GM12878 (cell line): ENCODE data around the gene SLC5A2. TPM values are rescaled to one million over a fixed set of nuclear protein-coding genes. Genes with fewer than 3 reads are reported as not detected.
"Not testable (repeated sequence)": the region's sequence is repeated elsewhere in the genome, so short reads cannot be mapped to it uniquely, and the experiment has no call there.

Experiments used
- ATAC-seq: fragments of 200-7000 bp; cut with Tn5 transposase; 3 replicates; pipeline ENCODE4 v1.9.1; 2020; ENCODE audit warnings: mild to moderate bottlenecking, moderate library complexity
- BruUV-seq: library from RNA; stranded (reverse); fragments of 400-500 nt; replicated peaks from 2 replicates; lab custom pipeline; 2021; lab: Mats Ljungman, UMichigan
- CTCF ChIA-PET: fragments of 300-600 bp; sonication (Branson Sonifier 250); formaldehyde crosslinking; extraction: SDS; loops from one replicate; lab custom pipeline; 2021; ENCODE audit warnings: inconsistent platforms; lab: Yijun Ruan, JAX
- POLR2A ChIA-PET: fragments of 350-600 bp; formaldehyde crosslinking; extraction: SDS; loops from one replicate; lab custom pipeline; 2021; ENCODE audit warnings: inconsistent platforms; lab: Charles Lee
- RAD21 ChIA-PET: fragments of 300-600 bp; sonication (Branson Sonifier 250); formaldehyde crosslinking; loops from one replicate; lab custom pipeline; 2023; ENCODE audit warnings: antibody characterized with exemption; ENCODE audit not compliant: unreplicated experiment; lab: Charles Lee
- SMC1A ChIA-PET: fragments of 300-600 bp; sonication (Branson Sonifier 250); formaldehyde crosslinking; loops from one replicate; lab custom pipeline; 2023; ENCODE audit not compliant: unreplicated experiment, uncharacterized antibody; lab: Charles Lee
- DNase-seq: peaks from one replicate; pipeline ENCODE4 v3.0.0-alpha.2; 2011; ENCODE audit warnings: low read depth, low spot score
- FAIRE-seq: peaks from 3 replicates; lab custom pipeline; 2011; peaks lifted over from hg19 to GRCh38; lab: Jason Lieb, UNC
- H2AFZ ChIP-seq: 2 replicates; pipeline ENCODE4 v1.6.0; 2011; ENCODE audit warnings: low read depth, low read length, control low read depth; ENCODE audit not compliant: control insufficient read depth
- H3K27ac ChIP-seq: 2 replicates; pipeline ENCODE4 v1.5.1; 2011; ENCODE audit warnings: control low read depth; ENCODE audit not compliant: control insufficient read depth, insufficient read depth
- H3K27me3 ChIP-seq, 2 experiments: replicated peaks in 1 of 2; 2 replicates each; pipeline versions ENCODE4 v1.6.0 to v1.6.1; 2011; ENCODE audit warnings: low read length in 1 of 2; ENCODE audit not compliant: control insufficient read depth in 2 of 2, insufficient read depth in 2 of 2
- H3K36me3 ChIP-seq, 2 experiments: 2 replicates each; pipeline ENCODE4 v1.5.1; 2011; ENCODE audit warnings: low read length in 1 of 2; ENCODE audit not compliant: control insufficient read depth in 2 of 2, insufficient read depth in 2 of 2
- H3K4me1 ChIP-seq: 2 replicates; pipeline ENCODE4 v1.6.1; 2011; ENCODE audit warnings: mild to moderate bottlenecking, low read length, moderate library complexity, mixed read lengths; ENCODE audit not compliant: control insufficient read depth, insufficient read depth
- H3K4me2 ChIP-seq: 2 replicates; pipeline ENCODE4 v1.6.0; 2011; ENCODE audit warnings: control low read depth; ENCODE audit not compliant: control insufficient read depth, insufficient read depth
- H3K4me3 ChIP-seq: fragments of 200-600 bp; sonication (generic); 2 replicates; pipeline ENCODE4 v1.5.1; 2016
- H3K79me2 ChIP-seq: 2 replicates; pipeline ENCODE4 v1.6.0; 2011; ENCODE audit warnings: low read length; ENCODE audit not compliant: control insufficient read depth, insufficient read depth
- H3K9ac ChIP-seq: 2 replicates; pipeline ENCODE4 v1.8.0; 2011; ENCODE audit warnings: low read length, control low read depth, mixed read lengths; ENCODE audit not compliant: control insufficient read depth, insufficient read depth
- H3K9me3 ChIP-seq: replicated peaks from 3 replicates; pipeline ENCODE4 v1.5.1; 2011; ENCODE audit warnings: mild to moderate bottlenecking, low read length; ENCODE audit not compliant: control insufficient read depth, insufficient read depth
- H4K20me1 ChIP-seq: 2 replicates; pipeline ENCODE4 v1.6.0; 2011; ENCODE audit not compliant: control insufficient read depth, insufficient read depth
- HCFC1 ChIP-seq: fragments of 150-350 bp; IDR thresholded peaks from 2 replicates; pipeline ENCODE4 v1.6.1; 2014; ENCODE audit warnings: low read length
- MYC ChIP-seq: IDR thresholded peaks from 2 replicates; pipeline ENCODE4 v1.6.1; 2011; ENCODE audit warnings: mild to moderate bottlenecking, low read length, moderate library complexity, inconsistent platforms; ENCODE audit not compliant: insufficient read depth, insufficient replicate concordance, insufficient read length, severe bottlenecking
- RAD21 ChIP-seq: IDR thresholded peaks from 2 replicates; pipeline ENCODE4 v1.6.1; 2011; ENCODE audit warnings: mild to moderate bottlenecking, low read depth, low read length, moderate library complexity; ENCODE audit not compliant: insufficient read depth
- SIN3A ChIP-seq: IDR thresholded peaks from 2 replicates; pipeline ENCODE4 v1.6.1; 2012; ENCODE audit warnings: low read depth, low read length, improper control_type of control experiment
- SMARCA5 ChIP-seq: fragments of 450-650 bp; IDR thresholded peaks from 2 replicates; pipeline ENCODE4 v1.6.1; 2017; ENCODE audit warnings: mild to moderate bottlenecking
- SRF ChIP-seq, 2 experiments: IDR thresholded peaks; 2 replicates each; pipeline ENCODE4 v1.6.1; 2011; ENCODE audit warnings: low read depth in 2 of 2, low read length in 2 of 2, mild to moderate bottlenecking in 1 of 2, moderate library complexity in 1 of 2
- YBX1 ChIP-seq: fragments of 450-650 bp; IDR thresholded peaks from 2 replicates; pipeline ENCODE4 v1.6.1; 2016; ENCODE audit warnings: antibody characterized with exemption
- ZBED1 ChIP-seq: IDR thresholded peaks from 2 replicates; pipeline ENCODE4 v1.6.1; 2016; ENCODE audit warnings: borderline replicate concordance
- WGBS: methylation state at CpG from one replicate; pipeline ENCODE4 v1.1.6; 2016; ENCODE audit warnings: low lambda C conversion rate; ENCODE audit not compliant: insufficient replicate concordance, insufficient coverage; ENCODE audit errors: missing lambda C conversion rate; 5-methylcytosine and 5-hydroxymethylcytosine counted together
- in situ Hi-C: fragments of 300-500 bp; cut with MboI; formaldehyde crosslinking; loops from 9 replicates; pipeline ENCODE4 v1.14.3; 2018; ENCODE audit warnings: mixed read lengths
- intact Hi-C: fragments of 100-400 bp; cut with micrococcal nuclease; formaldehyde crosslinking; loops from one replicate; pipeline ENCODE4 v1.14.2; 2022; ENCODE audit not compliant: unreplicated experiment
- polyA plus RNA-seq, 11 experiments: library from polyadenylated mRNA; depleted of rRNA in 4 of 11; unstranded in 6 of 11; stranded (reverse) in 5 of 11; fragments of >200 nt; fragmentation: Nextera tagmentation in 4 of 11; fragmentation: Illumina TruSeq in 1 of 11; extraction: Ambion mirVana in 4 of 11; extraction: Trizol in 1 of 11; gene quantifications; 1 replicate in 1 of 11; 2 replicates in 10 of 11; pipeline versions ENCODE4 v1.2.1 to v1.2.3, GENCODE V29; 2011 to 2016; ENCODE audit warnings: inconsistent platforms in 2 of 11, missing spikeins in 2 of 11, low read depth in 1 of 11
- total RNA-seq, 4 experiments: library from RNA; depleted of rRNA in 3 of 4; stranded (reverse); fragments of >200 nt in 3 of 4; fragmentation: Illumina TruSeq in 1 of 4; extraction: Trizol in 1 of 4; gene quantifications; 2 replicates each; pipeline versions ENCODE4 v1.2.1 to v1.2.3, GENCODE V29; 2013 to 2021
- TF ChIP-seq, protein P1 (sequence below): fragments of 450-650 bp; formaldehyde crosslinking; IDR thresholded peaks from 2 replicates; pipeline ENCODE4 v1.4.0; 2022; ENCODE audit warnings: mild to moderate bottlenecking, moderate library complexity
- TF ChIP-seq, protein P2 (sequence below): fragments of 450-650 bp; IDR thresholded peaks from 2 replicates; pipeline ENCODE4 v1.6.1; 2016; ENCODE audit warnings: mild to moderate bottlenecking
- TF ChIP-seq, protein P3 (sequence below): IDR thresholded peaks from 2 replicates; pipeline ENCODE4 v1.6.1; 2012; ENCODE audit warnings: low read length, inconsistent platforms

Gene SLC5A2
- total and polyA plus RNA-seq, 10 of the 15 experiments (the other 5 are each of a cell fraction or from before 2014, with no cell fraction given): 3.6 to 4.8 (median 4.4) TPM; not detected in 6

DNA sequence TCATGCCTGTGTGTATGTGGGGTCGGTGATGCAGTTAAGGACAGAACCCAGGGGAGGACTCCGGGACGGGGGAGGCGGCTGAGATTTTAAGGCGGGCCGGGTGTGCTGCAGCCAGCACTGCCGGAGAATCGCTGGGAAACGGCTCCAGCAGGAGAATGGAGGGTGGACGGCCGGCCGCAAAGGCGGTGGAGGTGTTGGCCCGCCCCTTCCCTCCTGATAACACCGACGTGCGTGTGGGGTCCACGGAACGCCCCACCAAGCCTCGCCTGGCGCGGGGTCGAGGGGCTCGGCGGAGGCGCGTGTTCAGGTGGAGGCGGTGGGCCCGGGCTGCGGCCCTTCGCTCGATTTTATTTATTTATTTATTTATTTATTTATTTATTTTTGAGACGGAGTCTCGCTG lies 41.0 kb upstream of the SLC5A2 start:
- Histone ChIP-seq H3K79me2 (no peaks in the 10 kb centered on the region), H2AFZ (no peak overlapping the region), H3K36me3 (no peaks in the 10 kb centered on the region), H3K27me3 (no peaks in the 10 kb centered on the region), H3K4me2 (no peak overlapping the region), H3K27ac (no peak overlapping the region), H3K9me3 (no peaks in the 10 kb centered on the region), H3K4me3 (no peak overlapping the region), H3K4me1 (no peaks in the 10 kb centered on the region), H3K9ac (no peak overlapping the region; the same call in 1 of the 2 replicates), H4K20me1 (no peaks in the 10 kb centered on the region)
- intact Hi-C loops: loop anchor here (1.0 to 5.0 kb wide), 4 partner anchors 17 to 350 kb away; partner anchors contain the start of genes ARMC5, PYCARD and VKORC1
- in situ Hi-C loops: loop anchor here (5.0 to 25.0 kb wide), 2 partner anchors 240 to 455 kb away; partner anchors contain the start of genes HSD3B7 and PYCARD
- RAD21 ChIA-PET: interaction anchor here (0.9 to 3.0 kb wide), 14 partner anchors 9 to 456 kb away, joined by 3 to 20 read pairs (median 5); partner anchors contain the start of genes ZNF646 and ZNF668
- CTCF ChIA-PET: interaction anchor here (0.6 to 5.7 kb wide), 16 partner anchors 10 to 597 kb away, joined by 3 to 71 read pairs (median 8); partner anchors contain the start of genes ARMC5, FUS, HSD3B7 and PYCARD
- BruUV-seq: no TSS peak
- WGBS: 78% methylated on average over 29 of the region's 34 CpGs
- no peak for ATAC-seq
- POLR2A ChIA-PET: interaction anchor here (0.6 kb wide), 1 partner anchor 30 kb away, joined by 4 read pairs; no protein-coding TSS in a partner anchor
- TF ChIP-seq RAD21 (no peak), ZBED1 (no peak), MYC (no peak), SRF (IDR thresholded peaks at IDR 0.05; ENCODE audit: low read depth in 2 of 2, low read length in 2 of 2) (no peak), SMARCA5 (no peak), HCFC1 (no peak), YBX1 (no peak), SIN3A (no peak)
- TF ChIP-seq, protein P1, sequence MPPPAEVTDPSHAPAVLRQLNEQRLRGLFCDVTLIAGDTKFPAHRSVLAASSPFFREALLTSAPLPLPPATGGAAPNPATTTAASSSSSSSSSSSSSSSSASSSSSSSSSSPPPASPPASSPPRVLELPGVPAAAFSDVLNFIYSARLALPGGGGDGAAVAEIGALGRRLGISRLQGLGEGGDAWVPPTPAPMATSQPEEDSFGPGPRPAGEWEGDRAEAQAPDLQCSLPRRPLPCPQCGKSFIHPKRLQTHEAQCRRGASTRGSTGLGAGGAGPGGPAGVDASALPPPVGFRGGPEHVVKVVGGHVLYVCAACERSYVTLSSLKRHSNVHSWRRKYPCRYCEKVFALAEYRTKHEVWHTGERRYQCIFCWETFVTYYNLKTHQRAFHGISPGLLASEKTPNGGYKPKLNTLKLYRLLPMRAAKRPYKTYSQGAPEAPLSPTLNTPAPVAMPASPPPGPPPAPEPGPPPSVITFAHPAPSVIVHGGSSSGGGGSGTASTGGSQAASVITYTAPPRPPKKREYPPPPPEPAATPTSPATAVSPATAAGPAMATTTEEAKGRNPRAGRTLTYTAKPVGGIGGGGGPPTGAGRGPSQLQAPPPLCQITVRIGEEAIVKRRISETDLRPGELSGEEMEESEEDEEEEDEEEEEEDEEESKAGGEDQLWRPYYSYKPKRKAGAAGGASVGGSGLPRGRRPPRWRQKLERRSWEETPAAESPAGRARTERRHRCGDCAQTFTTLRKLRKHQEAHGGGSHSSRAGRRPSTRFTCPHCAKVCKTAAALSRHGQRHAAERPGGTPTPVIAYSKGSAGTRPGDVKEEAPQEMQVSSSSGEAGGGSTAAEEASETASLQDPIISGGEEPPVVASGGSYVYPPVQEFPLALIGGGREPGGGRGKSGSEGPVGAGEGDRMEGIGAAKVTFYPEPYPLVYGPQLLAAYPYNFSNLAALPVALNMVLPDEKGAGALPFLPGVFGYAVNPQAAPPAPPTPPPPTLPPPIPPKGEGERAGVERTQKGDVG (CRISPR knock-in tag): no peak
- TF ChIP-seq, protein P2, sequence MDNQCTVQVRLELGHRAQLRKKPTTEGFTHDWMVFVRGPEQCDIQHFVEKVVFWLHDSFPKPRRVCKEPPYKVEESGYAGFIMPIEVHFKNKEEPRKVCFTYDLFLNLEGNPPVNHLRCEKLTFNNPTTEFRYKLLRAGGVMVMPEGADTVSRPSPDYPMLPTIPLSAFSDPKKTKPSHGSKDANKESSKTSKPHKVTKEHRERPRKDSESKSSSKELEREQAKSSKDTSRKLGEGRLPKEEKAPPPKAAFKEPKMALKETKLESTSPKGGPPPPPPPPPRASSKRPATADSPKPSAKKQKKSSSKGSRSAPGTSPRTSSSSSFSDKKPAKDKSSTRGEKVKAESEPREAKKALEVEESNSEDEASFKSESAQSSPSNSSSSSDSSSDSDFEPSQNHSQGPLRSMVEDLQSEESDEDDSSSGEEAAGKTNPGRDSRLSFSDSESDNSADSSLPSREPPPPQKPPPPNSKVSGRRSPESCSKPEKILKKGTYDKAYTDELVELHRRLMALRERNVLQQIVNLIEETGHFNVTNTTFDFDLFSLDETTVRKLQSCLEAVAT: no peak
- TF ChIP-seq, protein P3, sequence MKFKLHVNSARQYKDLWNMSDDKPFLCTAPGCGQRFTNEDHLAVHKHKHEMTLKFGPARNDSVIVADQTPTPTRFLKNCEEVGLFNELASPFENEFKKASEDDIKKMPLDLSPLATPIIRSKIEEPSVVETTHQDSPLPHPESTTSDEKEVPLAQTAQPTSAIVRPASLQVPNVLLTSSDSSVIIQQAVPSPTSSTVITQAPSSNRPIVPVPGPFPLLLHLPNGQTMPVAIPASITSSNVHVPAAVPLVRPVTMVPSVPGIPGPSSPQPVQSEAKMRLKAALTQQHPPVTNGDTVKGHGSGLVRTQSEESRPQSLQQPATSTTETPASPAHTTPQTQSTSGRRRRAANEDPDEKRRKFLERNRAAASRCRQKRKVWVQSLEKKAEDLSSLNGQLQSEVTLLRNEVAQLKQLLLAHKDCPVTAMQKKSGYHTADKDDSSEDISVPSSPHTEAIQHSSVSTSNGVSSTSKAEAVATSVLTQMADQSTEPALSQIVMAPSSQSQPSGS: no peak
- no peak for DNase-seq
- FAIRE-seq: no peak
- SMC1A ChIA-PET: interaction anchor here (0.9 to 5.5 kb wide), 2 partner anchors 12 to 60 kb away, joined by 3 to 31 read pairs; partner anchors contain the start of gene COX6A2

DNA sequence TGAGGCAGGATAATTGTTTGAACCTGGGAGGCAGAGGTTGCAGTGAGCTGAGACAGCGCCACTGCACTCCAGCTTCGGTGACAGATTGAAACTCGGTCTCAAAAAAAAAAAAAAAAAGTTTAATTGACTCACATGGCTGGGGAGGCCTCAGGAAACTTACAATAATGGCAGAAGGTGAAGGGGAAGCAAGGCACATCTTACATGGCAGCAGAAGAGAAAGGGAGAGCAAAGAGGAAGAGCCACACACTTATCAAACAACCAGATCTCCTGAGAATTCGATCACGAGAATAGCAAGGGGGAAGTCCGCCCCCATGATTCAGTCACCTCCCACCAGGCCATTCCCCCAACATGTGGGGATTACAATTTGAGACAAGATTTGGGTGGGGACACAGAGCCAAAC lies 37.0 kb upstream of the SLC5A2 start:
- ChIA-PET RAD21 (interaction anchor here (1.1 kb wide), 1 partner anchor 15 kb away, joined by 5 read pairs; no protein-coding TSS in a partner anchor), SMC1A (interaction anchor here (0.7 kb wide), 1 partner anchor 258 kb away, joined by 4 read pairs; no protein-coding TSS in a partner anchor), CTCF (interaction anchor here (1.6 to 4.6 kb wide), 2 partner anchors 12 to 268 kb away, joined by 3 to 71 read pairs; partner anchors contain the start of gene ARMC5)
- DNase-seq, H3K9ac ChIP-seq, POLR2A ChIA-PET, H3K4me1 ChIP-seq, H3K36me3 ChIP-seq, H3K4me2 ChIP-seq, H2AFZ ChIP-seq, H3K27me3 ChIP-seq, intact Hi-C loops, H3K79me2 ChIP-seq, BruUV-seq, H3K9me3 ChIP-seq, FAIRE-seq, ATAC-seq, H3K27ac ChIP-seq, H4K20me1 ChIP-seq, H3K4me3 ChIP-seq: not testable (repeated sequence)
- in situ Hi-C loops: loop anchor here (25.0 kb wide), 1 partner anchor 459 kb away; the partner anchor contains the start of gene HSD3B7
- 35% methylated on average over 6 of the region's 6 CpGs for WGBS
